GM12878 (cell line): ENCODE measurements around the gene RAB8A. TPM values are rescaled to one million over a fixed set of nuclear protein-coding genes. Genes with fewer than 3 reads are reported as not detected.
A peak's percentile ranks its signal among the peaks of the same experiment; 100 is the strongest.

Source experiments
- ASH2L ChIP-seq: fragments of 300-600, 200-600 bp; sonication (generic); IDR thresholded peaks from 2 replicates; pipeline ENCODE4 v1.6.1; 2017; ENCODE audit warnings: low read depth, mild to moderate bottlenecking, borderline replicate concordance
- BACH1 ChIP-seq: fragments of 450-650 bp; IDR thresholded peaks from 2 replicates; pipeline ENCODE4 v1.6.1; 2017; ENCODE audit warnings: mild to moderate bottlenecking, borderline replicate concordance
- CBX5 ChIP-seq: sonication (generic); IDR thresholded peaks from 2 replicates; pipeline ENCODE4 v1.6.1; 2016; ENCODE audit warnings: low read depth, moderate library complexity, mild to moderate bottlenecking, inconsistent platforms
- CREM ChIP-seq: IDR thresholded peaks from 2 replicates; pipeline ENCODE4 v1.6.1; 2014; ENCODE audit warnings: antibody characterized with exemption, low read depth
- FOXM1 ChIP-seq: IDR thresholded peaks from 2 replicates; pipeline ENCODE4 v1.6.1; 2012; ENCODE audit warnings: low read depth, mild to moderate bottlenecking, inconsistent platforms, low read length, moderate library complexity
- GATAD2B ChIP-seq: fragments of 450-650 bp; conservative IDR thresholded peaks from 2 replicates; pipeline ENCODE4 v1.6.1; 2017; ENCODE audit warnings: low read depth, mild to moderate bottlenecking, moderate library complexity
- HSF1 ChIP-seq: fragments of 150-350 bp; IDR thresholded peaks from 2 replicates; pipeline ENCODE4 v1.6.1; 2014; ENCODE audit warnings: mild to moderate bottlenecking, low read depth, low read length
- KDM1A ChIP-seq: fragments of 200-600 bp; sonication (generic); IDR thresholded peaks from 2 replicates; pipeline ENCODE4 v1.6.1; 2016; ENCODE audit warnings: borderline replicate concordance
- LARP7 ChIP-seq: fragments of 450-650 bp; IDR thresholded peaks from 2 replicates; pipeline ENCODE4 v1.6.1; 2017; ENCODE audit warnings: mild to moderate bottlenecking
- MEF2B ChIP-seq: fragments of 450-650 bp; IDR thresholded peaks from 2 replicates; pipeline ENCODE4 v1.6.1; 2018; ENCODE audit warnings: mild to moderate bottlenecking, moderate library complexity; ENCODE audit not compliant: partially characterized antibody, poor library complexity, severe bottlenecking
- MXI1 ChIP-seq: fragments of 150-350 bp; IDR thresholded peaks from 2 replicates; pipeline ENCODE4 v1.6.1; 2011; ENCODE audit warnings: low read depth, mild to moderate bottlenecking, inconsistent platforms, low read length, improper control_type of control experiment
- NRF1 ChIP-seq: conservative IDR thresholded peaks from 2 replicates; pipeline ENCODE4 v1.6.1; 2011; ENCODE audit warnings: mild to moderate bottlenecking, low read depth, low read length, improper control_type of control experiment
- POLR2AphosphoS2 ChIP-seq: IDR thresholded peaks from 2 replicates; pipeline ENCODE4 v1.6.1; 2011; ENCODE audit warnings: low read depth, mild to moderate bottlenecking, low read length, improper control_type of control experiment, moderate library complexity
- POLR2AphosphoS5 ChIP-seq: IDR thresholded peaks from 2 replicates; pipeline ENCODE4 v1.6.1; 2011; ENCODE audit warnings: mild to moderate bottlenecking, low read length, inconsistent platforms
- POU2F2 ChIP-seq: IDR thresholded peaks from 3 replicates; pipeline ENCODE4 v1.6.1; 2011; ENCODE audit warnings: low read depth, mild to moderate bottlenecking, low read length, borderline replicate concordance
- SMAD1 ChIP-seq: fragments of 450-650 bp; IDR thresholded peaks from 2 replicates; pipeline ENCODE4 v1.6.1; 2018; ENCODE audit warnings: mild to moderate bottlenecking, low read depth; ENCODE audit not compliant: partially characterized antibody
- SP1 ChIP-seq: IDR thresholded peaks from one replicate; pipeline ENCODE4 v1.6.1; 2011; ENCODE audit warnings: low read depth, low read length
- SREBF1 ChIP-seq: IDR thresholded peaks from 2 replicates; pipeline ENCODE4 v1.6.1; 2012; ENCODE audit warnings: mild to moderate bottlenecking, low read length
- TAF1 ChIP-seq: IDR thresholded peaks from 2 replicates; pipeline ENCODE4 v1.6.1; 2011; ENCODE audit warnings: mild to moderate bottlenecking, low read depth, low read length, borderline replicate concordance
- TCF3 ChIP-seq: IDR thresholded peaks from 2 replicates; pipeline ENCODE4 v1.6.1; 2012; ENCODE audit warnings: low read depth, mild to moderate bottlenecking, low read length, borderline replicate concordance; ENCODE audit not compliant: insufficient read depth
- WRNIP1 ChIP-seq: IDR thresholded peaks from 2 replicates; pipeline ENCODE4 v1.6.1; 2011; ENCODE audit warnings: low read depth, low read length, improper control_type of control experiment, borderline replicate concordance
- ZBTB33 ChIP-seq: fragments of 450-650 bp; IDR thresholded peaks from 2 replicates; pipeline ENCODE4 v1.6.1; 2017; ENCODE audit warnings: mild to moderate bottlenecking
- ZNF217 ChIP-seq: fragments of 450-650 bp; IDR thresholded peaks from 2 replicates; pipeline ENCODE4 v1.6.1; 2017; ENCODE audit warnings: antibody characterized with exemption, mild to moderate bottlenecking
- polyA plus RNA-seq, 11 experiments: library from polyadenylated mRNA; depleted of rRNA in 4 of 11; unstranded in 6 of 11; stranded (reverse) in 5 of 11; fragments of >200 nt; fragmentation: Nextera tagmentation in 4 of 11; fragmentation: Illumina TruSeq in 1 of 11; extraction: Ambion mirVana in 4 of 11; extraction: Trizol in 1 of 11; gene quantifications; 1 replicate in 1 of 11; 2 replicates in 10 of 11; pipeline versions ENCODE4 v1.2.1 to v1.2.3, GENCODE V29; 2011 to 2016; ENCODE audit warnings: inconsistent platforms in 2 of 11, missing spikeins in 2 of 11, low read depth in 1 of 11
- total RNA-seq, 4 experiments: library from RNA; depleted of rRNA in 3 of 4; stranded (reverse); fragments of >200 nt in 3 of 4; fragmentation: Illumina TruSeq in 1 of 4; extraction: Trizol in 1 of 4; gene quantifications; 2 replicates each; pipeline versions ENCODE4 v1.2.1 to v1.2.3, GENCODE V29; 2013 to 2021
- TF ChIP-seq, protein P1 (sequence below): fragments of 450-650 bp; formaldehyde crosslinking; IDR thresholded peaks from 2 replicates; pipeline ENCODE4 v1.5.0; 2022; ENCODE audit warnings: mild to moderate bottlenecking, missing genetic modification characterization
- TF ChIP-seq, protein P2 (sequence below): IDR thresholded peaks from 2 replicates; pipeline ENCODE4 v1.6.1; 2011; ENCODE audit warnings: borderline replicate concordance, low read depth, mild to moderate bottlenecking, moderate library complexity, mixed read lengths, low read length; ENCODE audit not compliant: insufficient read depth; ENCODE audit errors: extremely low read length

RAB8A gene
- total and polyA plus RNA-seq, 10 of the 15 experiments (the other 5 are each of a cell fraction or from before 2014, with no cell fraction given) = 23.9 to 314 (median 185) TPM

- TF ChIP-seq CBX5 (0 out of 2 replicates have a peak, but pooled peaks have one; percentile 76), ASH2L (no peak), TCF3 (peak; percentile 89), POLR2AphosphoS5 (no peak), CREM (peak; percentile 55; the same call in 1 of the 2 replicates), FOXM1 (no peak), POLR2AphosphoS2 (no peak), TAF1 (no peak), NRF1 (no peak), LARP7 (peak; percentile 55; the same call in 1 of the 2 replicates), ZNF217 (peak; percentile 98), MEF2B (no peak), MXI1 (0 out of 2 replicates have a peak, but pooled peaks have one; percentile 15), SP1 (peak; percentile 30), GATAD2B (no peak), SREBF1 (no peak), HSF1 (no peak), SMAD1 (no peak), KDM1A (peak; percentile 89; the same call in 1 of the 2 replicates), POU2F2 (peak; percentile 35; the same call in 1 of the 3 replicates), BACH1 (no peak), ZBTB33 (no peak), WRNIP1 (no peak)
- TF ChIP-seq, protein P1, sequence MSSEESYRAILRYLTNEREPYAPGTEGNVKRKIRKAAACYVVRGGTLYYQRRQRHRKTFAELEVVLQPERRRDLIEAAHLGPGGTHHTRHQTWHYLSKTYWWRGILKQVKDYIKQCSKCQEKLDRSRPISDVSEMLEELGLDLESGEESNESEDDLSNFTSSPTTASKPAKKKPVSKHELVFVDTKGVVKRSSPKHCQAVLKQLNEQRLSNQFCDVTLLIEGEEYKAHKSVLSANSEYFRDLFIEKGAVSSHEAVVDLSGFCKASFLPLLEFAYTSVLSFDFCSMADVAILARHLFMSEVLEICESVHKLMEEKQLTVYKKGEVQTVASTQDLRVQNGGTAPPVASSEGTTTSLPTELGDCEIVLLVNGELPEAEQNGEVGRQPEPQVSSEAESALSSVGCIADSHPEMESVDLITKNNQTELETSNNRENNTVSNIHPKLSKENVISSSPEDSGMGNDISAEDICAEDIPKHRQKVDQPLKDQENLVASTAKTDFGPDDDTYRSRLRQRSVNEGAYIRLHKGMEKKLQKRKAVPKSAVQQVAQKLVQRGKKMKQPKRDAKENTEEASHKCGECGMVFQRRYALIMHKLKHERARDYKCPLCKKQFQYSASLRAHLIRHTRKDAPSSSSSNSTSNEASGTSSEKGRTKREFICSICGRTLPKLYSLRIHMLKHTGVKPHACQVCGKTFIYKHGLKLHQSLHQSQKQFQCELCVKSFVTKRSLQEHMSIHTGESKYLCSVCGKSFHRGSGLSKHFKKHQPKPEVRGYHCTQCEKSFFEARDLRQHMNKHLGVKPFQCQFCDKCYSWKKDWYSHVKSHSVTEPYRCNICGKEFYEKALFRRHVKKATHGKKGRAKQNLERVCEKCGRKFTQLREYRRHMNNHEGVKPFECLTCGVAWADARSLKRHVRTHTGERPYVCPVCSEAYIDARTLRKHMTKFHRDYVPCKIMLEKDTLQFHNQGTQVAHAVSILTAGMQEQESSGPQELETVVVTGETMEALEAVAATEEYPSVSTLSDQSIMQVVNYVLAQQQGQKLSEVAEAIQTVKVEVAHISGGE (CRISPR knock-in tag) = no peak
- TF ChIP-seq, protein P2, sequence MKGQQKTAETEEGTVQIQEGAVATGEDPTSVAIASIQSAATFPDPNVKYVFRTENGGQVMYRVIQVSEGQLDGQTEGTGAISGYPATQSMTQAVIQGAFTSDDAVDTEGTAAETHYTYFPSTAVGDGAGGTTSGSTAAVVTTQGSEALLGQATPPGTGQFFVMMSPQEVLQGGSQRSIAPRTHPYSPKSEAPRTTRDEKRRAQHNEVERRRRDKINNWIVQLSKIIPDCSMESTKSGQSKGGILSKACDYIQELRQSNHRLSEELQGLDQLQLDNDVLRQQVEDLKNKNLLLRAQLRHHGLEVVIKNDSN = no peak
Observed at GRCh38 chr19:16141043-16141442, 29.4 kb downstream of the RAB8A start (continued).
